NCI-H1105 treated with DMSO at 0.1 percent for 48 hours (cell line): ENCODE measurements around the gene PLCB1.

Experiments
- DNase-seq: peaks from one replicate; lab custom pipeline; 2025; lab: John Stamatoyannopoulos, UW

PLCB1 gene

GRCh38 chr20:8895472-8895871 is 763.4 kb downstream of the PLCB1 start:
- no peak for DNase-seq

- no peak for DNase-seq
Observed at GRCh38 chr20:8898823-8899222, 766.8 kb downstream of the PLCB1 start.

- DNase-seq: no peak
Observed at GRCh38 chr20:8901237-8902025, 769.4 kb downstream of the PLCB1 start.

GRCh38 chr20:8903655-8904605 is 771.9 kb downstream of the PLCB1 start:
- no peak for DNase-seq

- no peak for DNase-seq
Observed at GRCh38 chr20:8909596-8909995, 777.5 kb downstream of the PLCB1 start.

- DNase-seq: no peak
Observed at GRCh38 chr20:8912096-8912495, 780.0 kb downstream of the PLCB1 start.

GRCh38 chr20:8912731-8913130 is 780.7 kb downstream of the PLCB1 start:
- no peak for DNase-seq

- DNase-seq: no peak
Observed at GRCh38 chr20:8913456-8913855, 781.4 kb downstream of the PLCB1 start.

- no peak for DNase-seq
Observed at GRCh38 chr20:8914421-8914820, 782.4 kb downstream of the PLCB1 start.

GRCh38 chr20:8917084-8917483 is 785.0 kb downstream of the PLCB1 start:
- DNase-seq: no peak

GRCh38 chr20:8918145-8918544 is 786.1 kb downstream of the PLCB1 start:
- DNase-seq: no peak

GRCh38 chr20:8924539-8924938 is 792.5 kb downstream of the PLCB1 start:
- DNase-seq: no peak

- no peak for DNase-seq
Observed at GRCh38 chr20:8930726-8931125, 798.7 kb downstream of the PLCB1 start.

- DNase-seq: no peak
Observed at GRCh38 chr20:8932192-8933165, 800.4 kb downstream of the PLCB1 start.

- DNase-seq: no peak
Observed at GRCh38 chr20:8933381-8933807, 801.3 kb downstream of the PLCB1 start.

- no peak for DNase-seq
Observed at GRCh38 chr20:8934362-8934761, 802.3 kb downstream of the PLCB1 start.
